SU-DHL-6 (cell line): ENCODE measurements around the gene PDE1A.

Experiments
- EZH2phosphoT487 ChIP-seq: fragments of 200-600 bp; sonication (generic), shearing (Covaris generic); conservative IDR thresholded peaks from 2 replicates; pipeline ENCODE4 v1.6.1; 2018; ENCODE audit warnings: mild to moderate bottlenecking, antibody characterized with exemption, low read length, moderate library complexity, mixed read lengths
- TF ChIP-seq, protein P1 (sequence below): fragments of 200-600 bp; sonication (generic); IDR thresholded peaks from one replicate; pipeline ENCODE4 v1.5.1; 2017; ENCODE audit warnings: antibody characterized with exemption, mild to moderate bottlenecking, low read length, moderate library complexity; ENCODE audit not compliant: insufficient read depth, poor library complexity, severe bottlenecking

DNA sequence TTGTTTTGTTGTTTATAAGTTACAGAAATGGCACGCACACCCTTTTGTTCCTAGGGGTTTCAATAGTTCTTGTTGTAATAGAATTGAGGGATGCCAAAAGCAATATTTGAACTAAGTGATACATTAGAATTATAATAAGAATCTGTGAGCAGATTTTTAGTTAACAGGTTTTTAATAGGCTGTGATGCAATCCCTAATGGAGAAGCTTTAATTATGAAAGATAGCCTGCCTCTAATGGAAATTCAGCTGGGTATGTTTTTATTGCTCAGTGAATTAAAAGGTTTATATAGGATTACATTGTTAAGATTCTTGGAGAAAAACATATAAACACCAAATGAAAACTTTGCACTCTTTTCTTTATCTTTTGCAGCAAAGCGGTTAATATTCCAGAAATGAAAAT, 310.1 kb downstream of the PDE1A start:
- TF ChIP-seq, protein P1, sequence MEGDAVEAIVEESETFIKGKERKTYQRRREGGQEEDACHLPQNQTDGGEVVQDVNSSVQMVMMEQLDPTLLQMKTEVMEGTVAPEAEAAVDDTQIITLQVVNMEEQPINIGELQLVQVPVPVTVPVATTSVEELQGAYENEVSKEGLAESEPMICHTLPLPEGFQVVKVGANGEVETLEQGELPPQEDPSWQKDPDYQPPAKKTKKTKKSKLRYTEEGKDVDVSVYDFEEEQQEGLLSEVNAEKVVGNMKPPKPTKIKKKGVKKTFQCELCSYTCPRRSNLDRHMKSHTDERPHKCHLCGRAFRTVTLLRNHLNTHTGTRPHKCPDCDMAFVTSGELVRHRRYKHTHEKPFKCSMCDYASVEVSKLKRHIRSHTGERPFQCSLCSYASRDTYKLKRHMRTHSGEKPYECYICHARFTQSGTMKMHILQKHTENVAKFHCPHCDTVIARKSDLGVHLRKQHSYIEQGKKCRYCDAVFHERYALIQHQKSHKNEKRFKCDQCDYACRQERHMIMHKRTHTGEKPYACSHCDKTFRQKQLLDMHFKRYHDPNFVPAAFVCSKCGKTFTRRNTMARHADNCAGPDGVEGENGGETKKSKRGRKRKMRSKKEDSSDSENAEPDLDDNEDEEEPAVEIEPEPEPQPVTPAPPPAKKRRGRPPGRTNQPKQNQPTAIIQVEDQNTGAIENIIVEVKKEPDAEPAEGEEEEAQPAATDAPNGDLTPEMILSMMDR = no peak
- no peak for TF ChIP-seq EZH2phosphoT487
